Thyroid gland (tissue), 4 donors: Measurements from ENCODE around the gene MYMX.

Source experiments
- POLR2A ChIP-seq, 2 donors: fragments of 450-650 bp; IDR thresholded peaks; one replicate each; pipeline ENCODE4 v1.6.1; 2017; ENCODE audit warnings: antibody characterized with exemption in 2 of 2, mild to moderate bottlenecking in 2 of 2, moderate library complexity in 1 of 2
- TF ChIP-seq, protein P1 (sequence below), 6 experiments: fragments of 200-600 bp in 3 of 6; fragments of 450-650 bp in 3 of 6; sonication (generic) in 3 of 6; IDR thresholded peaks; one replicate each; pipeline ENCODE4 v1.5.1; 2016 to 2019; ENCODE audit warnings: antibody characterized with exemption in 6 of 6, mild to moderate bottlenecking in 2 of 6, inconsistent platforms in 1 of 6, moderate library complexity in 1 of 6

DNA sequence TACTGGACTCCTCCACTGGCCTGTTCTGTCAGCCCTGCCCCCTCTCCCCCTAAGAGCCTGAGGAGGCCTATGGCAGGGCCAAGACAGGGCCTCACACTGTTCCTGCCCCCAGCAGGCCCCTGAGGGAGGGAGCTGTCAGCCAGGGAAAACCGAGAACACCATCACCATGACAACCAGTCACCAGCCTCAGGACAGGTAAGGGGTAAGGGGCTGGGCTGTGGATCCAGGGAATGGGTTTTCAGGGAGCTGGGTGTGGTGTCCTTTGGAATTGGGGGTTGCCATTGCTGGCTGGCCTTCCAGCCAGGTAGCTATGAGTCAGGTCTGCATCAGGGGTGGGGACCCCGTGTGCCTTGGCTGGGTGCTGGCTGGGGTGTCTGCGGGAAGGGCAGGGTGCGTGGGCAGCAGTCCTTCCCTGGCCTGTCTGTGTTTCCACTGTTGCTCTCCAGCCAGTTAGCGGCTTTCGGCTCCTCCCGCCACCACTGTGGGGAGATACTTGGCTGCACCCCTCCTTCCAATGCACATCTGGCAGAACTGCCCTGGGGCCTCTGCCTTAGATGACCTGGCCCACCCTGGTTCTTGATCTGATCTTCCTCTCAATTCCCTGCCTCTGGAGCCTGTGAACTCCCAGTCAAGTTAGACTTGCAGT lies 10.5 kb downstream of the MYMX start:
- TF ChIP-seq, protein P1, sequence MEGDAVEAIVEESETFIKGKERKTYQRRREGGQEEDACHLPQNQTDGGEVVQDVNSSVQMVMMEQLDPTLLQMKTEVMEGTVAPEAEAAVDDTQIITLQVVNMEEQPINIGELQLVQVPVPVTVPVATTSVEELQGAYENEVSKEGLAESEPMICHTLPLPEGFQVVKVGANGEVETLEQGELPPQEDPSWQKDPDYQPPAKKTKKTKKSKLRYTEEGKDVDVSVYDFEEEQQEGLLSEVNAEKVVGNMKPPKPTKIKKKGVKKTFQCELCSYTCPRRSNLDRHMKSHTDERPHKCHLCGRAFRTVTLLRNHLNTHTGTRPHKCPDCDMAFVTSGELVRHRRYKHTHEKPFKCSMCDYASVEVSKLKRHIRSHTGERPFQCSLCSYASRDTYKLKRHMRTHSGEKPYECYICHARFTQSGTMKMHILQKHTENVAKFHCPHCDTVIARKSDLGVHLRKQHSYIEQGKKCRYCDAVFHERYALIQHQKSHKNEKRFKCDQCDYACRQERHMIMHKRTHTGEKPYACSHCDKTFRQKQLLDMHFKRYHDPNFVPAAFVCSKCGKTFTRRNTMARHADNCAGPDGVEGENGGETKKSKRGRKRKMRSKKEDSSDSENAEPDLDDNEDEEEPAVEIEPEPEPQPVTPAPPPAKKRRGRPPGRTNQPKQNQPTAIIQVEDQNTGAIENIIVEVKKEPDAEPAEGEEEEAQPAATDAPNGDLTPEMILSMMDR (IDR thresholded peaks at IDR 0.05): no peak
- TF ChIP-seq POLR2A (IDR thresholded peaks at IDR 0.05): no peak
